ENCODE results near the gene ZNF385A. TPM values are rescaled to one million over a fixed set of nuclear protein-coding genes. Genes with fewer than 3 reads are reported as not detected.

The ZNF385A gene
- polyA plus RNA-seq, 1 donor, result 4.7 TPM

GRCh38 chr12:54383041-54383609 lies 1.4 kb downstream of the ZNF385A start:
- Histone ChIP-seq H3K9me3 (ENCODE audit: control insufficient read depth, low read depth, low read length) (no peaks in the 10 kb centered on the region), H3K36me3 (ENCODE audit: control insufficient read depth, insufficient read depth, low read length) (no peaks in the 10 kb centered on the region), H3K4me3 (ENCODE audit: low read length) (no peak overlapping the region), H3K4me1 (ENCODE audit: control insufficient read depth, insufficient read depth, low read length) (peaks cover 5% of the 10 kb centered on the region), H3K27me3 (ENCODE audit: control insufficient read depth, insufficient read depth, low read length) (peaks cover 5% of the 10 kb centered on the region), H3K27ac (ENCODE audit: low read length) (no peak overlapping the region)
- no CpG with 5 or more reads among the region's 3 CpGs for WGBS (ENCODE audit: insufficient coverage, low lambda C conversion rate)
- no peak for DNase-seq

DNA sequence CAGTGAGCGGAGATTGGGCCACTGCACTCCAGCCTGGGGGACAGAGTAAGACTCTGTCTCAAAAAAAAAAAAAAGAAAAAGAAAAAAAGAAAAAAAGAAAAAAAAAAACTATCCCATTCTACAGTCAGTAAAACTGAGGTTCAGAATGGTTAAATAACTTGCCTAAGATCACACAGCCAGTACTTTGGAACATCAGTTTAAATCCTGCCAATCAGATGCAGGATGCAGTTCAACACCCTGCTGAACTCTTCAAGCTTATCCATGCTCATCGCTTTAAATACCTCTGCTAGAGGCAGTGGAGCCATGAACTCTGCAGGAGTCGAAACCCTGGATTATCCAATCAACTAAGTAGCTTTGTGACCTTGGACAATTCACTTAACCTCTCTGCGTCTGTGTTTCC lies 3.4 kb downstream of the ZNF385A start:
- Histone ChIP-seq H3K4me3 (ENCODE audit: low read length) (no peak overlapping the region), H3K27ac (ENCODE audit: low read length) (no peak overlapping the region), H3K4me1 (ENCODE audit: control insufficient read depth, insufficient read depth, low read length) (peaks cover 5% of the 10 kb centered on the region), H3K36me3 (ENCODE audit: control insufficient read depth, insufficient read depth, low read length) (no peaks in the 10 kb centered on the region), H3K9me3 (ENCODE audit: control insufficient read depth, low read depth, low read length) (no peaks in the 10 kb centered on the region), H3K27me3 (ENCODE audit: control insufficient read depth, insufficient read depth, low read length) (peaks cover 9% of the 10 kb centered on the region)
- no peak for DNase-seq
- WGBS (ENCODE audit: insufficient coverage, low lambda C conversion rate), result no CpG with 5 or more reads among the region's 4 CpGs

DNA sequence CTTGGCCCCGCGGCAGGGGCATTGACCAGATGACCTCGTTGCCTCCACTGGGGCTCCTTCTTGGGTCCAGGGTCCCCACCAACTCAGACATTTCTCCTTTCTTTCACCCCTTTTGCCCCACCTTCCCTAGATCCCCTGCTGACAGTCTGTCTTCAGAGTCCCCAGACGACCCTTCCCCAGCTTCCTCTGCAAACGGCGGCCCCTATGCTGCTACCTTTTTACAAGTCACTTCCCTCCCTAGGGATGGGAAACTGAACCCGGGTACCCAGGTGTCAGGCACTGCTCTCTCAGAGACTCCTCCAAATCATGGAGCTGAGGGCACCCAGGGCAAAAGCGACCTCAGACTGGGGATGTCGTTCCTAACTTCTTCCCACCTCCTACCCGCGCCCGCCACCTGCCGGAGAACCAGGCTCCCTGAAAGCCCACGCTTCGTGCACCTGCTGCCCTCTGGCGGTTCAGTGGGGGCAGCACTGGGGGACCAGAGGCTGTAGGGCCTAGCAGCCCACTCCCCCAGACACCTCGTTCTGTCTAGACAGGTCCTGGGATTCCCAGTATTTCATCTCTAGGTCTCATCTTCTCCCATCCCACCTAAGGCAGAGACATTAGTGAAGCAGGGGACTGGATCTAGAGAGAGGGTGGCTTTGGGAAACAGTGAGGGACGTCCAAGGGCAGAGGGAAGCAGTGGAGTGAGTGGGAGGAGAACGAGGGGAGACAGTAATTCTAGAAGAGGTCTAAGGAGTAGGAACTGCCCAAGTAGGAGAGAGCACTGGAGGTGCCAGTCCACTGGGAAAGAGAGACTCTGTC lies 4.9 kb downstream of the ZNF385A start:
- H3K4me3 ChIP-seq (ENCODE audit: low read length), result peak overlapping the region; percentile 21
- H3K27me3 ChIP-seq (ENCODE audit: control insufficient read depth, insufficient read depth, low read length), result peaks cover 9% of the 10 kb centered on the region
- no peak overlapping the region for H3K27ac ChIP-seq (ENCODE audit: low read length)
- DNase-seq, result peak; percentile 71 to 74
- H3K4me1 ChIP-seq (ENCODE audit: control insufficient read depth, insufficient read depth, low read length), result peaks cover 5% of the 10 kb centered on the region
- no peaks in the 10 kb centered on the region for H3K36me3 ChIP-seq (ENCODE audit: control insufficient read depth, insufficient read depth, low read length)
- WGBS (ENCODE audit: insufficient coverage, low lambda C conversion rate), result no CpG with 5 or more reads among the region's 19 CpGs
- H3K9me3 ChIP-seq (ENCODE audit: control insufficient read depth, low read depth, low read length), result no peaks in the 10 kb centered on the region

DNA sequence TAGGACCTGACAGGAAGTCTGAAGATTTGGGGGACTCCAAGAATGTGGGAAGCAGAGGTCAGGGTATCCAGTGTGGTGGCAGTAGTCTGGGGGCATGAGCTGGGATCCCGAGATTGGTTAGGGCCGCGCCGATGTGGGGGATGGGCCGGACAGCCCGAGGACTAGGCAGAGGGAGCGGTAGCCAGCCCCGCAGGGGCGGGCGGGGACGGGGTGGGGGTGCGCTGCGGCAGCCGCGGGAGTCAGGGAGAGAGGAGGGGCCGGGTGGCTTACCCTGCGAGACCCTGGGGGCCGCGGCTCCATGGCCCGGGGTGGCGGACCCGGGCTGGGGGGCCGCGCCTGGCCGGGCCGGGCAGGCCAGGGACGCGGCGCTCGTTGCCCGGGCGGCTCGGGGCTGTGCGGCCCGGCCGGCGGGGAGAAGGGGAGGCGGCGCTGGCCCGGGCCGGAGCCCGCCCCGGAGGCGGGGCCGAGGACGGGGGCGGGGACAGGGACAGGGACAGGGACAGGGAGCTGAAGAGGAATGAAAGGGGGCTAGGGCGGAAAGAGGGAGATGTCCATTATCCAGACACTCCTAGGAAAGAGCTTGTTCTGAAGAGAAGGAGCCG lies 5.6 kb downstream of the ZNF385A start:
- Histone ChIP-seq H3K4me1 (ENCODE audit: control insufficient read depth, insufficient read depth, low read length) (peaks cover 5% of the 10 kb centered on the region), H3K9me3 (ENCODE audit: control insufficient read depth, low read depth, low read length) (no peaks in the 10 kb centered on the region), H3K27ac (ENCODE audit: low read length) (no peak overlapping the region), H3K4me3 (ENCODE audit: low read length) (peak overlapping the region; percentile 21), H3K27me3 (ENCODE audit: control insufficient read depth, insufficient read depth, low read length) (peaks cover 9% of the 10 kb centered on the region), H3K36me3 (ENCODE audit: control insufficient read depth, insufficient read depth, low read length) (no peaks in the 10 kb centered on the region)
- peak in 1 of 2 donors; percentile 57 for DNase-seq
- WGBS (ENCODE audit: insufficient coverage, low lambda C conversion rate), result no CpG with 5 or more reads among the region's 49 CpGs

DNA sequence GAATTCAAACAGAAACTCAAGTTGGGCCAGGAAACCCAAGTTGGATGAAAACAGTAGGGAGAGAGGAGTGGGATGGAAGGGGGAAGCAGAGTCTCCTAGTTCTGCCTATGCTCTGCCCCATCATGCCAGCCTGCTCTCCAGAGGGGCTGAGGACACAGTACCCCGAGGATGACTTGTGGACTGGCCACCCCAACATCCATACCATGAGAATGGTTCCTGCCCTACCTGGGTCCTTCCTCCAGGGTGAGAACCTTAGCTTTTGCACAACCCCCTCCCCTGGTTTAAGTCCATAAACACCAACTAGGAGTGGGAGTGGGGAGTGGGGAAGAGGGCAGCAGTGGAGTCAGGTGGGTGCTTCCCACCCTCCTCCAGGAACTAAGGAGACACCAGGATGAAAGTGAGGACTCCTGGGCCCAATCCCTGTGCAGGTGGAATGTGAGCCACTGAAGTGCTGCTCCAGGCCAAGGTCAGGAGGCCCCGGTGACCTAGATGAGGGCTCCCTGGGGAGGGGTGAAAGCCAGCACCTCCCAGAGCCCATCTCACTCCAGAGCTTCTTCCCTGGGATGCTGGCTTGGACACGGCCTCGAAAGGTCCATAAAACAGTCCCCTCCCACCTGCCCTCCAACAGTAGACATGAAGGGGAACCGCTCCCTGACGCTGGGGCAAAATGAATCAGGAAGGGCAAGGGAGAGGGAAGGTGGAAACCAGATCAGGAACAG lies 6.6 kb downstream of the ZNF385A start:
- H3K4me3 ChIP-seq (ENCODE audit: low read length), result no peak overlapping the region
- no peaks in the 10 kb centered on the region for H3K9me3 ChIP-seq (ENCODE audit: control insufficient read depth, low read depth, low read length)
- WGBS (ENCODE audit: insufficient coverage, low lambda C conversion rate), result no CpG with 5 or more reads among the region's 6 CpGs
- peaks cover 5% of the 10 kb centered on the region for H3K4me1 ChIP-seq (ENCODE audit: control insufficient read depth, insufficient read depth, low read length)
- H3K27ac ChIP-seq (ENCODE audit: low read length), result no peak overlapping the region
- no peak for DNase-seq
- H3K36me3 ChIP-seq (ENCODE audit: control insufficient read depth, insufficient read depth, low read length), result no peaks in the 10 kb centered on the region
- peaks cover 9% of the 10 kb centered on the region for H3K27me3 ChIP-seq (ENCODE audit: control insufficient read depth, insufficient read depth, low read length)

GRCh38 chr12:54377007-54377406 lies 7.5 kb downstream of the ZNF385A start:
- Histone ChIP-seq H3K27ac (ENCODE audit: low read length) (no peak overlapping the region), H3K36me3 (ENCODE audit: control insufficient read depth, insufficient read depth, low read length) (no peaks in the 10 kb centered on the region), H3K4me1 (ENCODE audit: control insufficient read depth, insufficient read depth, low read length) (peaks cover 5% of the 10 kb centered on the region), H3K9me3 (ENCODE audit: control insufficient read depth, low read depth, low read length) (no peaks in the 10 kb centered on the region), H3K27me3 (ENCODE audit: control insufficient read depth, insufficient read depth, low read length) (peaks cover 9% of the 10 kb centered on the region), H3K4me3 (ENCODE audit: low read length) (no peak overlapping the region)
- DNase-seq, result no peak
- WGBS (ENCODE audit: insufficient coverage, low lambda C conversion rate), result no CpG with 5 or more reads among the region's 2 CpGs

DNA sequence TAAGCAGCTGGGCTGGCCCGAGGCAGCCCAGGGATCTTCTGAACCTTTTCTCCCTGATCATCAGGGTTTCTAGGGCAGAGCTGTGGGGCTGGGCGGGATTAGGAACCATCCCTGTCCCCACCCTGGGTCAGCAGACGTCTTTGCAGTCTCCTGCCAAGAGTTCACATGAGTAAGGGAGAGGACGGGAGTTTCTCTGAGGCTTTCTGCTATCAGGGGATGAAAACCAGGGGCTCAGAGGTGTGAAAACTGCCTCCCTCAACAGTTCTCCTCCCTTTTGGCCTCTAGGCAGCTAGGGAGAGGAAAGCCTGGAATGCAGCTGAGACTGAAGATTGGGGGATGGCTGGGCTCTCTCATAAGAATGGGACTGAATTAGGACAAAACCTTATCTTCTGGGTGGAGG lies 7.9 kb downstream of the ZNF385A start:
- no peak overlapping the region for H3K4me3 ChIP-seq (ENCODE audit: low read length)
- H3K9me3 ChIP-seq (ENCODE audit: control insufficient read depth, low read depth, low read length), result no peaks in the 10 kb centered on the region
- H3K27ac ChIP-seq (ENCODE audit: low read length), result no peak overlapping the region
- no CpG with 5 or more reads among the region's 4 CpGs for WGBS (ENCODE audit: insufficient coverage, low lambda C conversion rate)
- DNase-seq, result no peak
- H3K4me1 ChIP-seq (ENCODE audit: control insufficient read depth, insufficient read depth, low read length), result peaks cover 5% of the 10 kb centered on the region
- peaks cover 9% of the 10 kb centered on the region for H3K27me3 ChIP-seq (ENCODE audit: control insufficient read depth, insufficient read depth, low read length)
- H3K36me3 ChIP-seq (ENCODE audit: control insufficient read depth, insufficient read depth, low read length), result no peaks in the 10 kb centered on the region

DNA sequence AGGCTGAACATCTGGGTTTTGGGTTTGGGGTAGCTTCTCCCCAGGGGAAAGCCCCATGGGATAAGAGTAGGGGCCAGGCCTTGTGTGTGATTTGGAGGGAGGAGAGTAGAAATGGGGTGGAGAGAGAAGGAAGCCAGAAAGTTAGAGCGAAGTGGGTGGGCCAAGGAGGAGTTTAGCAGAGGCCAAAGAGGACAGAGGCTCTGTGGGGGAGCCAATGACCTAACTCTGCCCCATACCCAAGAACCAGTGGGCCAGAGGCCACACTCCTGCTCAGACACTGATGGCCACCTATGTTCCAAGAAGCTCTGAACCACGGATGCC lies 9.3 kb downstream of the ZNF385A start:
- no peak for DNase-seq
- no peaks in the 10 kb centered on the region for H3K36me3 ChIP-seq (ENCODE audit: control insufficient read depth, insufficient read depth, low read length)
- H3K27ac ChIP-seq (ENCODE audit: low read length), result no peak overlapping the region
- WGBS (ENCODE audit: insufficient coverage, low lambda C conversion rate), result no CpG with 5 or more reads among the region's 2 CpGs
- no peak overlapping the region for H3K4me3 ChIP-seq (ENCODE audit: low read length)
- H3K4me1 ChIP-seq (ENCODE audit: control insufficient read depth, insufficient read depth, low read length), result peaks cover 11% of the 10 kb centered on the region
- peaks cover 9% of the 10 kb centered on the region for H3K27me3 ChIP-seq (ENCODE audit: control insufficient read depth, insufficient read depth, low read length)
- no peaks in the 10 kb centered on the region for H3K9me3 ChIP-seq (ENCODE audit: control insufficient read depth, low read depth, low read length)

DNA sequence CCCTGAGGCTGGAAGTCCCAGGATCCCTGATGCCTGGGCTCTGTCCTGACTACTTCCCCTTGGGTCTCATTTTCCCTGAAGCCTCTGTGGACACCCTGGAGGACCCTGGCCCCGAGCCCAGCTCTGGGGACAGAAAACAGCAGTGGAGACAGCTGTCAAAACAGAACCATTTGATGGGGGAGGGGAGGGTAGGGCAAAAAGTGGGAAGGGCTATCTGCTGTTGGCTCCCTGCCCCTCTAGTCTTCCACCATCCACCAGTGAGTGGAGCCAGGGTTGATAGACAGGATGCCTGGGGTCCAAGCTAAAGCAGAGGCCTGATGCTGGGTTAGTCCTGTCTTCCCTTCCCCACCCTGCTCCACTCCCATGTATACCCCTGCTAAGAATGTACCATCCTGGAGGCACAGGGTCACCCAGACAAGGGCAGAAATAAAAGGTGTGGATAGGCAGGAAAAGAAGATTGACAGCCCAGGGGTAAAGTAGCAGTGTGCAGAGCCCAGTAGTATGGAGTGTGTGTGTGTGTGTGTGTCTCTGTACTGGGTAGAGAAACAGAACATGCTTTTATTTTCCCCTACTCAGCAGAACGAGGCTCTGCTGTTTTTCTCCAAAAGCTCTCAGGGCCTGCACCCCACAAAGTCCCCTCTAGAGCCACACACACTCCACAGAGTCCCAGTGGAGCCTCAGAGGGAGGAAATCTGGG lies 9.8 kb downstream of the ZNF385A start:
- no CpG with 5 or more reads among the region's 2 CpGs for WGBS (ENCODE audit: insufficient coverage, low lambda C conversion rate)

More for the DNA sequence above, 9.8 kb downstream of the ZNF385A start:
- no peak for DNase-seq
- Histone ChIP-seq H3K4me3 (ENCODE audit: low read length) (no peak overlapping the region), H3K27me3 (ENCODE audit: control insufficient read depth, insufficient read depth, low read length) (peaks cover 10% of the 10 kb centered on the region), H3K9me3 (ENCODE audit: control insufficient read depth, low read depth, low read length) (no peaks in the 10 kb centered on the region), H3K4me1 (ENCODE audit: control insufficient read depth, insufficient read depth, low read length) (peaks cover 15% of the 10 kb centered on the region), H3K36me3 (ENCODE audit: control insufficient read depth, insufficient read depth, low read length) (no peaks in the 10 kb centered on the region), H3K27ac (ENCODE audit: low read length) (no peak overlapping the region)
